Stimulated activated CD4-positive, alpha-beta T cell treated with anti-CD3 and anti-CD28 coated beads, Interleukin-12 subunit alpha, Interleukin-12 subunit beta, amount 100 ng/mL, for 24 hours (primary cell): ENCODE results near the gene PPP1CA.
"Not testable (repeated sequence)": the region's sequence is repeated elsewhere in the genome, so short reads cannot be mapped to it uniquely, and the experiment has no call there.

Experiments used
- DNase-seq, 2 experiments: peaks; one replicate each; pipeline ENCODE4 v3.0.0-alpha.2; 2020; ENCODE audit warnings: low read depth in 2 of 2

PPP1CA gene

DNA sequence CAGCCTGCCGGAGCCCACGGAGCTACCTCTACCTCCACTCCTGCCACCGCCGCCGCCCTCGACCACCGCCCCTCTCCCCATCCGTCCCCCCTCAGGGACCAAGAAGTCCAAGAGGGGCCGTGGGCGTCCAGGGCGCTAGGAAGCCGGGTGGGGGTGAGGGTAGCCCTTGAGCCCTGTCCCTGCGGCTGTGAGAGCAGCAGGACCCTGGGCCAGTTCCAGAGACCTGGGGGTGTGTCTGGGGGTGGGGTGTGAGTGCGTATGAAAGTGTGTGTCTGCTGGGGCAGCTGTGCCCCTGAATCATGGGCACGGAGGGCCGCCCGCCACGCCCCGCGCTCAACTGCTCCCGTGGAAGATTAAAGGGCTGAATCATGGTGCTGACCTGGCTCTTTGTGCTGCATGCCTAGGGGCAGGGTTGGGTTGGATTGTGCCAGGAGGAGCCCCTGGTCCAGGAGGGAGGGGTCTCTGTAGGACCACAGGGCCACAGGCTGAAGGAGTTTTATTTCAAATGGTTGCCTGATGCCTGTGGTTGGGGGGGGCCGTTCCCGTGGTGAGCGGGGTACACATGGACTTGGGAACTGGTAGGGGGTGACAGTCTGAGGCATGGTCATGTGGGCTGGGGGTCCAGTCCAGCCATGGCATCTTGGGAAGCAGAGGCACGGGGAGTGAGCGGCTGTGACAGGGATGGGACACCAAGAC lies 33.5 kb upstream of the PPP1CA start:
- no peak for DNase-seq

GRCh38 chr11:67434395-67434881 lies 32.8 kb upstream of the PPP1CA start:
- no peak for DNase-seq

- no peak for DNase-seq
Observed at GRCh38 chr11:67433536-67434394, 32.1 kb upstream of the PPP1CA start.

- no peak for DNase-seq
Observed at GRCh38 chr11:67432655-67433349, 31.1 kb upstream of the PPP1CA start.

GRCh38 chr11:67431346-67432249 lies 29.9 kb upstream of the PPP1CA start:
- no peak for DNase-seq

DNA sequence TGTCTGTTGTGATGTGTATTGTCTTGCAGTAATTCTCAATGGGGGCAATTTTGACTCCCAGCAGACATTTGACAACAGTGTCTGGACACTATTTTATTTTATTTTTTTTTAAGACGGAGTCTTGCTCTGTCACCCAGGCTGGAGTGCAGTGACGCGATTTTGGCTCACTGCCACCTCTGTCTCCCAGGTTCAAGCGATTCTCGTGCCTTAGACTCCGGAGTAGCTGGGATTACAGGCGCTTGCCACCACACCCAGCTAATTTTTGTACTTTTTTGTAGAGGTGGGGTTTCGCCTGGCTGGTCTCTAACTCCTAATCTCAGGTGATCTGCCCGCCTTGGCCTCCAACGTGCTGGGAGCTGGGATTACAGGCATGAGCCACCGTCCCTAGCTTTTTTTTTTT lies 28.1 kb upstream of the PPP1CA start:
- no peak for DNase-seq

DNA sequence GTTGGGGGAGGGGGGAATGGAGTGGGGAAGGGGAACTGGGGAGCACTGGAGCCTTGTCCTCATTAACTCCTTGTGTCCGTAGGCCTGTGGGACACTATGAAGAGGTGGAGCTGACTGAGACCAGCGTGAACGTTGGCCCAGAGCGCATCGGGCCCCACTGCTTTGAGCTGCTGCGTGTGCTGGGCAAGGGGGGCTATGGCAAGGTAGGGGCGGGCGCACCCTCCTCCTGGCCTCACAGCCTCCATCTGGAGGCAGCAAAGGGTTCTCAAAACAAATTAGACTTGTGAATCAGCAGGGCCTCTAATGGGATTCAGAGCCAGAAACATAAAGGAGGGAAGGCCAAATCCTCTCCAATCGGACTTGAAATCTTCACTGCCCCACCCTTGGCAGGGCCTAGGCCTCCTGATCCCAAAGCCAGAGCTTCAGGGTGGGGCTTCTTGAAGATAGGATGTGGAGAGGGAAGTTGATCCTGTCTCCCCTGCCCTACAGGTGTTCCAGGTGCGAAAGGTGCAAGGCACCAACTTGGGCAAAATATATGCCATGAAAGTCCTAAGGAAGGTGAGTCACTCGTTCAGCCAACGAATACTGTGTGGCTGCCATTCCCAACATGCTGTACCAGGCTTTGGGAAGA lies 27.5 kb upstream of the PPP1CA start:
- DNase-seq = no peak

GRCh38 chr11:67428052-67429001 lies 26.7 kb upstream of the PPP1CA start, which contains the start of gene RPS6KB2:
Gene RPS6KB2, plus strand, starts transcription at chr11:67428494. Its CDS starts 52 bp downstream, at chr11:67428546.
- DNase-seq = peak; percentile 99 to 100

- DNase-seq = not testable (repeated sequence)
Observed at GRCh38 chr11:67427364-67427859, 25.8 kb upstream of the PPP1CA start.

DNA sequence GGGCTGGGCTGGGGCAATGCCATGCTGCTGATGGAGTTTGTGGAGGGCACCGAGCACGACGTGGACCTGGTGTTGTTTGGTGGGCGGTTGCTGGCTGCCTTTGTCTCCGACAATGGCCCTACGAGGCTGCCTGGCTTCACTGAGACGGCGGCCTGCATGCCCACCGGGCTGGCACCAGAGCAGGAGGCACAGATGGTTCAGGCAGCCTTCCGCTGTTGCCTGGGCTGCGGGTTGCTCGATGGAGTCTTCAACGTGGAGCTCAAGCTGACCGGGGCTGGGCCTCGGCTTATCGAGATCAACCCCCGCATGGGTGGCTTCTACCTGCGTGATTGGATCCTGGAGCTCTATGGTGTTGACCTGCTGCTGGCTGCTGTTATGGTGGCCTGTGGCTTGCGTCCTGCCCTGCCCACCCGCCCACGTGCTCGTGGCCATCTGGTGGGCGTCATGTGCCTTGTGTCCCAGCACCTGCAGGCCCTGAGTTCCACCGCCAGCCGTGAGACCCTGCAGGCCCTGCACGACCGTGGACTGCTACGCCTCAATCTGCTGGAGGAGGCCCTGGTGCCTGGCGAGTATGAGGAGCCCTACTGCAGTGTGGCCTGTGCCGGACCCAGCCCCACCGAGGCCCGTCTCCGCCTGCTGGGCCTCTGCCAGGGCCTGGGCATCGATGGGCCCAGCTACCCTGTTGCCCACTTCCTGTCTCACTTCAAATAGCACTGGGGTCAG lies 22.4 kb upstream of the PPP1CA start:
- DNase-seq = no peak

DNA sequence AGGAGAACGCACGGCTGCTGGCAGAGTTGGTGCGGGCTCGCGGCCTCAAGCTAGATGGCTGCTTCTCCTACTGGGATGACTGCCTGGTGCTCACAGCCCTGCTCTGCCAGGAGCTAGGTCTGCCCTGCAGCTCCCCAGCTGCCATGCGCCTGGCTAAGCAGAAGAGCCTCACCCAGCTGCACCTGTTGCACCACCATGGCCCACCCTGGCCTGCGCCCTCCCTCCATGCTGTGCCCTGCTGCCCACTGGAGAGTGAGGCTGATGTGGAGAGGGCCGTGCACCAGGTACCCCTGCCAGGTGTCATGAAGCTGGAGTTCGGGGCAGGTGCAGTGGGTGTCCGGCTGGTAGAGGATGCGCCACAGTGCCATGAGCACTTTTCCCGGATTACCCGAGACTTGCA lies 21.8 kb upstream of the PPP1CA start:
- no peak for DNase-seq

GRCh38 chr11:67422891-67423290 lies 21.2 kb upstream of the PPP1CA start:
- no peak for DNase-seq

GRCh38 chr11:67421430-67422031 lies 19.9 kb upstream of the PPP1CA start:
- DNase-seq = no peak

DNA sequence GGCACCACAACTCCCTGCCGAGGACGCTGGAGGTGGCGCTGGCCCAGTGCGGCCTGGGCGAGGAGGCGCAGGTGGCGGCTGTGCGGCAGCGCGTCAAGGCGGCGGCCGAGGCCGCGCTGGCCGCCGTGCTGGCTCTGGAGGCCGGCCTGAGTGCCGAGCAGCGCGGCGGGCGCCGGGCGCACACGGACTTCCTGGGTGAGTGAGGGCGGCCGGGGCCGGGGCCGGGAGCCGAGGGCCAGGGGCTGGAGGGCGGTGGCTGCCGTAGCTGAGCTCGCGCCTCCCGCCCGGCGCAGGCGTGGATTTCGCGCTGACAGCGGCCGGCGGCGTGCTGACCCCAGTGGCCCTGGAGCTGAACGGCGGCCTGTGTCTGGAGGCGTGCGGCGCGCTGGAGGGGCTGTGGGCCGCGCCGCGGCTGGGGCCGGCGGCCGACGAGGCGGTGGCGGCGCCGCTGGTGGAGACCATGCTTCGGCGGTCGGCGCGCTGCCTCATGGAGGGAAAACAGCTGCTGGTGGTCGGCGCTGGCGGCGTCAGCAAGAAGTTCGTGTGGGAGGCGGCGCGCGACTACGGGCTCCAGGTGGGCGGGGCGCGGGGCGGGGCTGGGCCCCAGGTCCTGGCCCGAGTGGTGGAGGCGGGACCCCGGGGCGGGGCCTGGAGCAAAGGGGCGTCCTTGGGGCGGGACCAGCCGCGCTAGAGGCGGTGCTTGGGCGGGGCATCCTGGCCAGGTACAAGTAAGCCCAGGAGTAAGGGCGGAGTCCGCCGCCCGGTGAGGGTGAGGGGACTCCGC lies 19.2 kb upstream of the PPP1CA start:
- peak; percentile 97 to 98 for DNase-seq

DNA sequence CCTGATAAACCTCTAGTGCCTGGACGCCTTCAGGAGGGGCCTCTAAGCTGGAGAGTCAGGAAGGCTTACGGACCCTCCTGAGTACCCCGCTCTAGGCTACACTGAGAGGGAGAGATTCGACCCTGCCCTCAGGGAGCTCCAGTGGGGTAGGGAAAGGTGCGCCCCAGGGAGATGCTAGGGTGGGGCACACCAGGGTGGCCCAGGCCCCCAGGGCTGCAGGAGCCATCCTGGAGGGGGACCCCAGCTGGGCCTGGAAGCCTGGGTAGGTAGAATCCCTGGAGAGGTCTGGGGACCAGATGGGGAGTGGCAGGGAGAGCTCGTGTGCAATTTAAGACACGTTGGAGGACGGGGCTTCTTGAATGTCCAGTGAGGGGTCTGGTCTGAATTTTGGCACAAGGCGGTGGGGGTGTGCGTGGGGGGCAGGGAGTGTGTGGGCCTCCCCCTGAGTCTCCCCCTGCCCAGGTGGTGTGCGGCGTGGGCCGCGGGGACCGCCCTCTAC lies 18.5 kb upstream of the PPP1CA start:
- no peak for DNase-seq

GRCh38 chr11:67419325-67420049 lies 17.8 kb upstream of the PPP1CA start:
- DNase-seq = no peak
